DND-41 (cell line): Measurements from ENCODE around the gene KCMF1.

Experiments
- CTCF ChIP-seq: IDR thresholded peaks from 2 replicates; pipeline ENCODE4 v1.5.1; 2012; ENCODE audit warnings: borderline replicate concordance, low read length, moderate library complexity, mild to moderate bottlenecking; ENCODE audit not compliant: poor library complexity, severe bottlenecking; ENCODE audit errors: extremely low read depth
- EZH2 ChIP-seq: IDR thresholded peaks from 3 replicates; pipeline ENCODE4 v1.6.1; 2012; ENCODE audit warnings: borderline replicate concordance, low read depth, mild to moderate bottlenecking, moderate library complexity, low read length, inconsistent platforms; ENCODE audit not compliant: severe bottlenecking

DNA sequence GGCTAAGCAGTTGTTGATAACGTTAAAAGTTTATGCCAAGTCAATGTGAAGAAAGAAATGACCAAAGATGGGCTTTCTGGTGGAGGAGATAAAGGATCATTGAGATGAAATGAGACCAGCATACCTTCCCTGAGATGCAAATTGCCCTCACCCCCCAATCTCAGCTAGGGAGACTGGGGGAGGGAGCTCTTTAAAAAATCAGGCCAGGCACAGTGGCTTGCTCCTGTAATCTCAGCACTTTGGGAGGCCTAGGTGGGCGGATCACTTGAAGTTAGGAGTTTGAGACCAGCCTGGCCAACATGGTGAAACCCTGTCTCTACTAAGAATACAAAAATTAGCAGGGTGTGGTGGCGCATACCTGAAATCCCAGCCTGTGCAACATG is 30.9 kb upstream of the KCMF1 start:
- TF ChIP-seq CTCF (no peak), EZH2 (no peak)
